Measurements from ENCODE around the gene C16orf46. TPM values are rescaled to one million over a fixed set of nuclear protein-coding genes. Genes with fewer than 3 reads are reported as not detected.

C16orf46 gene
- total and polyA plus RNA-seq, 9 of the 15 experiments (the other 6 are each of a cell fraction or from before 2014, with no cell fraction given) = 0.10 to 0.98 (median 0.41) TPM; not detected in 1

DNA sequence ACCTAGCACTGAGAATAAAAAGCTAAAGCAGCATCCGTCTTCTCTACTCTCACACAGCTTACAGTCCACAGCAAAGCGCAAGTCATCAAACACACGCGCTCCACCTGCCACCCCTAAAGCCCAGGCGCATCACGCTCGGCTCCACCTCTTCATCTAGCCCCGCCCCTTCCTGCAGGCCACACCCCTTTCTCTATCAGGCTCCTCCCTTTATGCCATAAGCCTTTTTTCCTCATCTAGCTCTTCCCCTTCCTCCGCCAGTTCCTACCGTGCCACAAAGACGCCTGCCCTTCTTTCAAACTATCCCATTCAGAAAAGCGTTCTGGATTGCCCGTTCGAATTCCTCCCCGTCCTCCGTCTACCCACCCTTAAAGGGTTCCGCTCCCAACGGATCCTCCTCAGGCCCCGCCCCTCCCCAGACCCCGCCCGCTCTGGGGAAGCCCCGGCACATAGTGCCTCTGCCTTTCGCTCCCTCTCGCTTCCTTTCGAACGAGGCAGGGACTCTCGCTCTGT lies 417 bp downstream of the C16orf46 start (continued):
- TF ChIP-seq SRSF9 (IDR thresholded peaks at IDR 0.05; ENCODE audit: borderline replicate concordance, low read depth, low read length) (no peak), HSF4 (CRISPR knock-in tag; IDR thresholded peaks at IDR 0.05; ENCODE audit: borderline replicate concordance) (no peak), CEBPG (CRISPR knock-in tag; IDR thresholded peaks at IDR 0.05) (no peak), CEBPG (tag; conservative IDR thresholded peaks at IDR 0.05 in 1 of 2, IDR thresholded peaks at IDR 0.05 in 1 of 2) (no peak), BDP1 (IDR thresholded peaks at IDR 0.05; ENCODE audit: insufficient read depth, insufficient read length) (no peak), ZNF280A (IDR thresholded peaks at IDR 0.05; ENCODE audit: low read depth, partially characterized antibody) (no peak), TAF7 (tag; IDR thresholded peaks at IDR 0.05) (peak; percentile 41; the same call in 1 of the 2 replicates), RBM17 (IDR thresholded peaks at IDR 0.05; ENCODE audit: borderline replicate concordance, low read depth, low read length) (no peak), ZNF212 (CRISPR knock-in tag; IDR thresholded peaks at IDR 0.05) (no peak), YY1 (IDR thresholded peaks at IDR 0.05; ENCODE audit: borderline replicate concordance in 1 of 3, control insufficient read depth in 1 of 3, extremely low read depth in 1 of 3, insufficient read depth in 3 of 3, insufficient read length in 1 of 3, insufficient replicate concordance in 2 of 3, low read depth in 1 of 3, low read length in 2 of 3) (no peak), FOXO4 (CRISPR knock-in tag; IDR thresholded peaks at IDR 0.05) (no peak; the same call in 1 of the 2 replicates), ZNF76 (CRISPR knock-in tag; IDR thresholded peaks at IDR 0.05; ENCODE audit: borderline replicate concordance) (no peak), ZNF707 (CRISPR knock-in tag; conservative IDR thresholded peaks at IDR 0.05) (no peak)
- TF ChIP-seq, protein P1, sequence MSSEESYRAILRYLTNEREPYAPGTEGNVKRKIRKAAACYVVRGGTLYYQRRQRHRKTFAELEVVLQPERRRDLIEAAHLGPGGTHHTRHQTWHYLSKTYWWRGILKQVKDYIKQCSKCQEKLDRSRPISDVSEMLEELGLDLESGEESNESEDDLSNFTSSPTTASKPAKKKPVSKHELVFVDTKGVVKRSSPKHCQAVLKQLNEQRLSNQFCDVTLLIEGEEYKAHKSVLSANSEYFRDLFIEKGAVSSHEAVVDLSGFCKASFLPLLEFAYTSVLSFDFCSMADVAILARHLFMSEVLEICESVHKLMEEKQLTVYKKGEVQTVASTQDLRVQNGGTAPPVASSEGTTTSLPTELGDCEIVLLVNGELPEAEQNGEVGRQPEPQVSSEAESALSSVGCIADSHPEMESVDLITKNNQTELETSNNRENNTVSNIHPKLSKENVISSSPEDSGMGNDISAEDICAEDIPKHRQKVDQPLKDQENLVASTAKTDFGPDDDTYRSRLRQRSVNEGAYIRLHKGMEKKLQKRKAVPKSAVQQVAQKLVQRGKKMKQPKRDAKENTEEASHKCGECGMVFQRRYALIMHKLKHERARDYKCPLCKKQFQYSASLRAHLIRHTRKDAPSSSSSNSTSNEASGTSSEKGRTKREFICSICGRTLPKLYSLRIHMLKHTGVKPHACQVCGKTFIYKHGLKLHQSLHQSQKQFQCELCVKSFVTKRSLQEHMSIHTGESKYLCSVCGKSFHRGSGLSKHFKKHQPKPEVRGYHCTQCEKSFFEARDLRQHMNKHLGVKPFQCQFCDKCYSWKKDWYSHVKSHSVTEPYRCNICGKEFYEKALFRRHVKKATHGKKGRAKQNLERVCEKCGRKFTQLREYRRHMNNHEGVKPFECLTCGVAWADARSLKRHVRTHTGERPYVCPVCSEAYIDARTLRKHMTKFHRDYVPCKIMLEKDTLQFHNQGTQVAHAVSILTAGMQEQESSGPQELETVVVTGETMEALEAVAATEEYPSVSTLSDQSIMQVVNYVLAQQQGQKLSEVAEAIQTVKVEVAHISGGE (CRISPR knock-in tag; IDR thresholded peaks at IDR 0.05) = no peak
- TF ChIP-seq, protein P2, sequence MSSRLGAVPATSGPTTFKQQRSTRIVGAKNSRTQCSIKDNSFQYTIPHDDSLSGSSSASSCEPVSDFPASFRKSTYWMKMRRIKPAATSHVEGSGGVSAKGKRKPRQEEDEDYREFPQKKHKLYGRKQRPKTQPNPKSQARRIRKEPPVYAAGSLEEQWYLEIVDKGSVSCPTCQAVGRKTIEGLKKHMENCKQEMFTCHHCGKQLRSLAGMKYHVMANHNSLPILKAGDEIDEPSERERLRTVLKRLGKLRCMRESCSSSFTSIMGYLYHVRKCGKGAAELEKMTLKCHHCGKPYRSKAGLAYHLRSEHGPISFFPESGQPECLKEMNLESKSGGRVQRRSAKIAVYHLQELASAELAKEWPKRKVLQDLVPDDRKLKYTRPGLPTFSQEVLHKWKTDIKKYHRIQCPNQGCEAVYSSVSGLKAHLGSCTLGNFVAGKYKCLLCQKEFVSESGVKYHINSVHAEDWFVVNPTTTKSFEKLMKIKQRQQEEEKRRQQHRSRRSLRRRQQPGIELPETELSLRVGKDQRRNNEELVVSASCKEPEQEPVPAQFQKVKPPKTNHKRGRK (tag; IDR thresholded peaks at IDR 0.05) = no peak
